ENCODE data around the gene SIDT2.

Gene SIDT2

DNA sequence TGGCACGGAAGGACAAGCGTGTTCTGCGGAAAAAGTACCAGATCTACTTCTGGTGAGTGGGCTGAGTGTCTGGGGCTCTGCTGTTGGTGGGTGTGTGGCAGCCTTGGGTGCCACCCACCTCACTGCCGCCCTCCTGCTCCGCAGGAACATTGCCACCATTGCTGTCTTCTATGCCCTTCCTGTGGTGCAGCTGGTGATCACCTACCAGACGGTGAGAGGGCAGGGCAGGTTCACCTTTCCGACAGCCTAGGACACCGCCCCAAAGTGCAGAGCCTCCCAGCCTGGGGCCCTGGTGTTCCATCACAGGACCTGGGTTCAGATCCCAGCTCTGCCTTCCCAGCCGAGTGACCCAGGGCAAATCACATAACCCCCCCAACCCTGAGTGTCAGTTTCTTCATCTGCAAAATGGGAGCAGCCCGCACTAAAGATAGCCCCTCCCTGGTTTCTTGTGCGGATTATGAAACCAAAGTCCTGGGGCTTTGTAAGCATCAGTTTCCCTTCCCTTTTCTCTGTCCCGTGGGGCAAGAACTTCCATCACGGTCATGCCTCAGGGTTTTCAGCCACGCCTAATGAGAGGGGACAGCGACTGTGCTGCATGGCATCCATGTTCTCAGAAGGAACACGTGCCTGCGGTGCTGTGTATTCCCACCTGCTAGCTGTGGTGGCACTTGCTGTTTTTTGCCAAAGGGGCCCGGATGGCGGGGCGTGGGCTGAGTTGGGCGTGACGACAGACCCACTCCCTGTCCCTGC is 10.8 kb downstream of the SIDT2 start:
- no peak for DNase-seq (ENCODE audit: low read depth in 2 of 2)

- no peak for DNase-seq (ENCODE audit: low read depth in 2 of 2)
These were observed 11.5 kb downstream of the SIDT2 start for GRCh38 chr11:117189941-117190544.

DNA sequence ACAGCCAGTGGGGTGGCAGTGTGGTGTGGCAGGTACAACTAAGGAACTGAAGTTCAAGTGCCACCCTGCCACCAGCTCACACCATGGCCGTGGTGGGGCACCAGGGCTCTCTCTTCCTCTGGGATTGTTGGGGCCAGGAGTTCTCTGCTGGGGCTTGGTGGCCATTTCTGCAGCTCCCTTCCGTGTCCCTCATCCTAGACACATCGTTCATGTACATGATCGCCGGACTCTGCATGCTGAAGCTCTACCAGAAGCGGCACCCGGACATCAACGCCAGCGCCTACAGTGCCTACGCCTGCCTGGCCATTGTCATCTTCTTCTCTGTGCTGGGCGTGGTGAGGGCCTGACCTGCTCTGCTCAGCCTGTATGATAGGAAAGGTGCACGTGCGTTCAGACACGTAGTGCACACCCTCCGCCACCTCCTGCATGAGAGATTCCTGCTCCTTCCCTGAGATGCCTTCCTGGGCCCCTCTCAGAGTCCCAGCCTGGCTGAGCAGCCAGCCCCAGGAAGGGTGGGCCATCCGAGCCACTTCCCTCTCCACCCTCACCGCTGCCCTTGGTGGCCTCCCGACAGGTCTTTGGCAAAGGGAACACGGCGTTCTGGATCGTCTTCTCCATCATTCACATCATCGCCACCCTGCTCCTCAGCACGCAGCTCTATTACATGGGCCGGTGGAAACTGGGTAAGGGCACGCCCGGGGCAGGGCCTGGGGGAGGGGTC is 13.3 kb downstream of the SIDT2 start:
- no peak for DNase-seq (ENCODE audit: low read depth in 2 of 2)

GRCh38 chr11:117192401-117192875 is 13.9 kb downstream of the SIDT2 start:
- no peak for DNase-seq (ENCODE audit: low read depth in 2 of 2)

DNA sequence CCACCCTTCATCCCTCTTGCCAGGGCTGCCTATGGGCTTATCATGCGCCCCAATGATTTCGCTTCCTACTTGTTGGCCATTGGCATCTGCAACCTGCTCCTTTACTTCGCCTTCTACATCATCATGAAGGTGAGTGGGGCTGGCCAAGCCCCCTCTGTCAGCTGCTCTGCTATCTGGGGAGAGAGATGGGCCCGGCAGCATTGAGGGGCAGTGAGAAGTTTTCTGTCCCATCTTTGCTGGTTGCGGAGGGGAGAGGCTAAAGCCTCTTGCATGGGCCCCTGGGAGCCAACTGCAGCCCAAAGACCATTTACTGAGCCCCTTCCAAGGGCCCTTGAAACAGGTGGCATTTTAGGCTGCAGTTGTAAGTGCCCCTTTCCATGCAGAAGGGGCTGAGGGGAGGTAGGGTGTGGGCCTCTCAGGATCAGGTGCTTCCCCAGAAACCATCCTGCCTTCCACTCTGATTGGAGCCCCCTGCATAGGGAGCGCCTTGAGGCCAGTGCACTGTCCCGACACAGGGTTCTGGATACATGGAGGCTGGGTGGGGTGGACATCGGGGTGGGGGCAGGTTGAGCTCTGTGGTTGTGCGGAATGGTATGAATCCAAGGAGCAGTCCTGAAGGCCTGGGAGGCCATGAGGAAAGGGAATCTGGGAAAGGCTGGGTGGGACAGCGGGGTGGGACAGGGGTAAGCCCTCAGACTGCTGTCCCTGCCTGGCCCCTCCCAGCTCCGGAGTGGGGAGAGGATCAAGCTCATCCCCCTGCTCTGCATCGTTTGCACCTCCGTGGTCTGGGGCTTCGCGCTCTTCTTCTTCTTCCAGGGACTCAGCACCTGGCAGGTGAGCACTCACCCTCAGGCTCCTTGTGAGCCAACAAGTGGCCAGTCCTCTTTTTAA is 14.8 kb downstream of the SIDT2 start:
- no peak for DNase-seq (ENCODE audit: low read depth in 2 of 2)

DNA sequence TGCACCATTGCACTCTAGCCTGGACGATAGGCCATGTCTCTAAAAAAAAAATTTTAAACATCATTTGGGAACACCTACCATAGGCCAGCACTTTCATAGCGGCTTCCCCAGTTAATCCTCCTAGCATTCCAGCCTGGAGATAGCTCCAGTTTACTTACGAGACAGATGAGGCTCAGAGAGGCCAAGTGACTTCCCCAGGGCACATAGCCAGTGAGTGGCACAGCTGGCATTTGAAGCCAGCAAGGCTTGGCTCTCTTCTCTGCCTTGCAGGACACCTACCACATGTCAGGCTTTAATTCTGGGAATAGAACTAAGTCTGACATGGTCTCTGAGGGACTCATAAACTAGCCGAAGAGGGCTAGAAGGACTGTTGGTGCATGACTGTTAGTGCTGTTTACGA is 15.7 kb downstream of the SIDT2 start:
- no peak for DNase-seq (ENCODE audit: low read depth in 2 of 2)

DNA sequence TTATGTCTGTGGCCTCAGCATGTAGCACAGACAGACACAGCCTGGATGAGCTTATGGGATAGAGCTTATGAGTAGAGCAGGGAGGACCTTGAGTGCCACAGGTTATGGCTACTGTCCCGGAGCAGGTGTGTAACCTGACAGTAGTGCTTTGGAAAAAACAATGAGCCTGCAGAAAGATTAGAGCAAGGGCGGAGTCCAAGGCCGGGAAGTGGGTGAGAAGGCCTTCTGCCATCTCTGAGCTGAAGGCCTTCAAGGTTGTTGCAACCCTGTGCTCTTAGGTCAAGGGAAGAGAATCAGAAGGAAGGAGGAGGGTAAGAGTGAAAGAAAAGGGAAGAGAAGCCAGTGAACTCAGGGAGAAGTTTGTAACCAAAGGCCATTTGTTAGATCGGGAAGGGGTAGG is 16.7 kb downstream of the SIDT2 start:
- DNase-seq (ENCODE audit: low read depth in 2 of 2) = no peak

GRCh38 chr11:117195761-117196160 is 17.2 kb downstream of the SIDT2 start:
- DNase-seq (ENCODE audit: low read depth in 2 of 2) = no peak

DNA sequence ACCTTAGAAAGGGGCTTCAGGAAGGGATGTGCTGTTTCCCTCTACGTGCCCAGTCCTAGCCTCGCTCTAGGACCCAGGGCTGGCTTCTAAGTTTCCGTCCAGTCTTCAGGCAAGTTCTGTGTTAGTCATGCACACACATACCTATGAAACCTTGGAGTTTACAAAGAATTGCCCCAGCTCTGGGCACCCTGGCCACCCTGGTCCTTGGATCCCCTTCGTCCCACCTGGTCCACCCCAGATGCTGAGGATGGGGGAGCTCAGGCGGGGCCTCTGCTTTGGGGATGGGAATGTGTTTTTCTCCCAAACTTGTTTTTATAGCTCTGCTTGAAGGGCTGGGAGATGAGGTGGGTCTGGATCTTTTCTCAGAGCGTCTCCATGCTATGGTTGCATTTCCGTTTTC is 18.5 kb downstream of the SIDT2 start:
- no peak for DNase-seq (ENCODE audit: low read depth in 2 of 2)

- no peak for DNase-seq (ENCODE audit: low read depth in 2 of 2)
These were observed 19.2 kb downstream of the SIDT2 start for GRCh38 chr11:117197516-117198456.

GRCh38 chr11:117198613-117199012 is 20.1 kb downstream of the SIDT2 start:
- no peak for DNase-seq (ENCODE audit: low read depth in 2 of 2)

- DNase-seq (ENCODE audit: low read depth in 2 of 2) = no peak
These were observed 20.7 kb downstream of the SIDT2 start, which contains the start of gene TAGLN for GRCh38 chr11:117199053-117199915. TAGLN (plus strand) TSS chr11:117199370; CDS start chr11:117203014, 3,644 bp downstream.

GRCh38 chr11:117199916-117200812 is 21.6 kb downstream of the SIDT2 start:
- no peak for DNase-seq (ENCODE audit: low read depth in 2 of 2)

DNA sequence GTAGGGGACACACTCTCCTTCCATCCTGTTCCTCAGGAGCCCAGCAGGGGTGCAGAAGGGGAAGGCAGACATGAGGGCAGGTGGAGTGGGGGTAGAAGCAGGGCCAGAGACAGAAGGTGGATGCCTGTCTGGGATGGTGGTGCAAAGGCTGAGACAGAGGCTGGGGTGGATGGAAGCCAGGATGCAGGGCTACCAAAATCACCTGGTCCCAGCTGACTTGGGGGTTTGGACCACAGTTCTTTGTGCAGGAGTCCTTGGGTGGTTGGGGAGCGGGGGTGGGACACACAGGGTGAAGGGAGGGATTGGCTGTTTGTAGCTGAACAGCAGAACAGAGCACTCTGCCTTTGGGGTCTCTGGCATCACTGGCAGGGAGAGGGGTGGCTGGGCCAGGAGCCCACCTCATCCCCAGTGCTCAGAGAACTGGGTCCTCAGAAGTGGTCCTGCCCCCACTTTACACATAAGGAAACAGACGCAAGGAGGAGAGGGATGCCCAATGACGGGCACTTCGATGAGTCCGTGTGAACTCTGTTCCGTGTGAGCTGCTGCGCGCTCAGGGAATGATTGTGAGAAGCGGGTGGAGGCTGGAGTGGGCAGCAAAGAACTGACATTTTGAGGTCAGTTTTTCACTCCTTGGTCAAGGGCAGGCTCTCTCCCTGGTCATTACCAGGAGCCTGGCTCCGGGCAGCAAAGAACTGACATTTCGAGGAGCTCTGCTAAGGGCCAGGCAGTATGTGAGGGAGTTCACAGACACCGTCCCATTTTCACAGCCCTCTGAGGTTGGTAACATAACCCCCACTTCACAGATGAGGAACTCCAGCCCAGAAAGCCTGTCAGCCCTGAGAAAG is 22.5 kb downstream of the SIDT2 start:
- DNase-seq (ENCODE audit: low read depth in 2 of 2) = no peak

DNA sequence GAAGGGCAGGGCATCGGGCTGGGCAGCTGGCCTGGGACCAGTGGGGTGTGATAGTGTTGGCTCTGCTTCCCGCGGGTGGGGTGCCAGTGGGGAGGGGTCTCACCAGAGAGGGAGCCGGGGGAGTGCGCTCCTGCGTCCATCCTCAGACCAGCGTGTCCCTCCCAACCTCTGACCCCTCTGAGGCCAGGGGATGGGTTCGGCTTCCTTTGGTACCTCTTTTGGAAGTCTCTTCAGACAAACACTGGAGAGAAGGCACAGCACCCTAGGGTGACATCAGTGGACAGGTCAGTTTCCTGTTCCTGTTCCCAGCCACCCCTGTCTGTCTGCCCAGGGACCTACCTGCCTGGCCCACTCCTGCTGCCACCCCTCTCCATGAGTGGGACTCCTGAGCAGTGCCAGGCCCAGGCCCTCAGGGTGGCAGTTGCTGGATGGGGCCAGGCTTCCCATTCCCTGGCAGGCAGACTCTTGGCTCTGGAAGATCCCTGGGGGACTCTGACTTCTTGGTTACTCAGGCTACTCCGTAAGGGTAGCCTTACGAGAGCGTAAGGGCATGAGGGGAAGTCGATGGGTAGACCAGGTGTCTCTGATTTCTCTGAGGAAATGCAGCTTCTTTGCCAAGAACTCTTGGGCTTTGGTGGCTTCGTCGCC is 23.2 kb downstream of the SIDT2 start:
- no peak for DNase-seq (ENCODE audit: low read depth in 2 of 2)

DNA sequence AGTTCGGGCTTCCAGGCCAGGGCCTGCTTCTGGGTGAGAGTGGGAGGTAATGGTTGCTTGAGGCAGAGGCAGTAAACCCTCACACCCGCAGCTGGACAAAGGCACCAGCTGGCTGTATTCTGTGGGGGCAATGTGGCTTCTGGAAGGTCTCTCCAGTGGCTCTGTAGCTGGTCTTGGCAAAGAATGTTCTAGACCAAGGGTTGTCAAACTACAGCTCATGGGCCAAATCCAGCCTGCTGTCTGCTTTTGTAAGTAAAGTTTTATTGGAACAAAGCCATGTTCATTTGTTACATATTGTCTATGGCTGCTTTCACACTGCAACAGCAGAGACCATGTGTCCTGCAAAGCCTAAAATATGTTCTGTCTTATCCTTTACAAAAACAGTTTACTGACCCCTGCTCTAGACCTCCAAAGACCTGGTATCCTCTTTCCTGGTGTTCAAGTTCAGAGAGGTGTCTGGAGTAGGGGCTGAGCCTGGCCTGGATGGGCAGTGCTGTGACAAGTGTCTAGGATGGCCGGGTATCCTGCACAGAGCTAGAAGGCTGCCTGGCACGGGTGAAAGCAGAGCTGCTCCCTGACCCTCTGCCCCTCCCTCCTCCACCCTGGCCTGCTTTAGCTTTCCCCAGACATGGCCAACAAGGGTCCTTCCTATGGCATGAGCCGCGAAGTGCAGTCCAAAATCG is 24.0 kb downstream of the SIDT2 start:
- no peak for DNase-seq (ENCODE audit: low read depth in 2 of 2)

DNA sequence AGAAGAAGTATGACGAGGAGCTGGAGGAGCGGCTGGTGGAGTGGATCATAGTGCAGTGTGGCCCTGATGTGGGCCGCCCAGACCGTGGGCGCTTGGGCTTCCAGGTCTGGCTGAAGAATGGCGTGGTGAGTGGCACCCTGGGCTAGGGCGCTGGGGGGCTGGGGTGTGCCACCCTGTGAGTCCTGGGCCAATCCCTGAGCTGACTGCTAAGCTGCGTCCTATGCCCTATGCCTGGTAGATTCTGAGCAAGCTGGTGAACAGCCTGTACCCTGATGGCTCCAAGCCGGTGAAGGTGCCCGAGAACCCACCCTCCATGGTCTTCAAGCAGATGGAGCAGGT is 24.5 kb downstream of the SIDT2 start:
- no peak for DNase-seq (ENCODE audit: low read depth in 2 of 2)

Data from stimulated activated CD4-positive, alpha-beta T cell treated with anti-CD3 and anti-CD28 coated beads, Interleukin-15, amount 100 ng/mL, for 48 hours (primary cell).